Stimulated activated CD4-positive, alpha-beta T cell treated with anti-CD3 and anti-CD28 coated beads, Interleukin-1b, Interleukin-23, amount 100 ng/mL, for 1 hour (primary cell): ENCODE results near the gene ZFPM1.
"Not testable (repeated sequence)": the region's sequence is repeated elsewhere in the genome, so short reads cannot be mapped to it uniquely, and the experiment has no call there.

ENCODE experiments used
- DNase-seq, 2 donors: peaks; one replicate each; pipeline ENCODE4 v3.0.0-alpha.2; 2020; ENCODE audit warnings: low read depth in 2 of 2

Gene ZFPM1

DNA sequence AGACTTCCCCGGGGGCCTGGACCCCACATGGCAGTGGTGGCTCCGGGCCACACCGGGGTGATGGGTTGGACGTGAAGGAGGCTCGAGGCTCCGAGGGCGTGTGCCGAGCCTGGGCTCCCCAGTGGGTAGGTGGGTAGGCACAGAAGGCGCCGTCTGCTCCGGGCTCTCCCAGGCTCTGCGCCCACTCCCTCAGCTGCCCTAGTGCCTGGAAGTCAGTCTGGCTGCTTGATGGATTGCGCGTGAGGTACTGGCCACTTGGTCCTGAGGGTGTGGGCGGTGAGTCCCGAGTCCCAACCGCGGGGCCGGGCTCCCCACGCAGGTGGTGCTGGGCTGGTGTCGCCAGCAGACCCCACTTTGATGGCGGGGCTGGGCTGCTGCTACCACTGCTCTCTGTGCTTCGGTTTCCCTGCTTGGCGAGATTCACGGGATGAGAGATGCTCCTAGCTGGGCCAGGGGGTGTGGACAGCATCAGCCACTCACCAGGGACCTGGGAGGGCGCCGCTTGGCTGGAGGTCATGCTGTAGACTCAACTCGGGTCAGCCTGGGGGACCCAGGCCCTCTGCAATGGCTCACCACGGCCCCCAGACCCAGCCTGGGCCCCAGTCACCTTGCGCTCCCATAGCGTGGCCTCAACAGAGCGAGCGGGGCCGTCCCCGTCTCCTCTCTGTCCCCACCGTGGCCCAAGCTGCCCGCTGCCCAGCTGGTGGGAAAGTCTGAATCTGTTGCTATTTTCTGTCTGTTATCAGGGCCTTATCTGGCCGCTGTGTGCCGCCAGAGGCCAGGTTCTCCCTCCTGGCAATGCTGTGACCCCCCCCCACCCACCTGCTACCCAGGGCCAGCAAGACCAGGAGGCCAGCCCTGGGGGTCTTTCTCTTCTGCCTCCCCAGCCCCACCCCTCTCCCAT is 26.1 kb downstream of the ZFPM1 start:
- no peak for DNase-seq

DNA sequence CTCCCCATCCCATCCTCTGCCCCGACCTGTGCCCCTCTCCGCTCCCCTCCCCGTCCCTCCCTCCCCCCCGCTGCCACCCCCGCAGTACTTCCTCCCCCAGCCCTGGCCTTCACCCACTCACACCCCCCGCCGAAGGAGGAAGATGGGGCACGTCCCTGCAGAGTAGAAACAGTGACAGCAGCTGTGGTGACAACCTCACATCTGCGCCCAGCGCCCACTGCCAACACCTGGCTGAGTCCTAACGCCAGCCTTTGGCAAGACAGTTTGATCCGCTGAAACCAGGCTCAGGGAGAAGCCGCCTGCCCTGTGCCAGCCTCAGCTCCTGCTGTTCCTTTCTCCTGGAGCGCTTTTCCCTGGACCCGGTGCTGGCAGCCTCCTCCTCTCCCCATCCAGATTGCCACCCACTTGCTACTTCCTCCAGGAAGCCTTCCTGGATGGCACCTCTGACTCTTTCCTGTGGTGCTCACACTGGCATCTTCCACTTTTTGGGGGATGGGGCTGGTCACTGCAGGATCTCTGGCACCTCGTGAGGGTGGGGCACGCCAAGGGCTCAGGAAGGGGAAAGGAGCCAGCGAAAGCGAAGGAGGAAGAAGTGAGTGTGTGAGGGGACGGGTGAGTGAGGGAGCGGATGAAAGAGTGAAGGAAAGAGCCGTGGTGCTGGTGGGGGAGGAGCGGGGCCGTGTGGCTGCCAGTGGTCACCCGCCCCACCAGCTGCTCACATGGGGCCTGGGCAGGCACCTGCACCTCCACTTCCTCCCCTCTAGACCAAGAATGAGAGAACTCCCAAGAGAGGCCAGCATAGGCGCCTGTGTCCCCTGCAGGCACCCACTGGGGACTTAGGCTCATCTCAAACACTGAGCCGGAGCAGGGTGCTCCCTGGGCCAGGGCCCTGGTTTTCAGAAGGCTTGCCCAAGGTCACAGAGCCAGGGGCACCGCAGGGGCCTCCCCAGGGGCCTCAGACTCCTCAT is 27.0 kb downstream of the ZFPM1 start:
- DNase-seq, result no peak

DNA sequence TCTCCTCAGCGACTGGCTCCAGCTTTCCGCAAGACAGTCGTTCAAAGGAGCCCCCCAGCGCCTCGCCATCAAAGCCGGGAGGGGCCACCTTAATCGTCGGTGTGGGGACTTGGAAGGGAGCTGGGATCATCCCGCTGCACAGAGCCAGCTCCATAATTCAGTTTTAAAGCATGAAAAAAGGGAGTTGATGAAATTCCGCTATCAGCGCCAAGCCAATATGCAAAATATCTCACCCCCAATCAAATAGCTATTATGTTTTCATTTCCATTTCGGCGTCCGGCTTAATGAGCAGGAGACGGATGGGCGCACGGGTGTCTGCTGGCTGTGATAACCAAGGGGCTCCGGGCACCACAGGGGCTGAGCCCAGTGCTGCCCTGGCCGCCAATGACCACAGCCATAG is 27.7 kb downstream of the ZFPM1 start:
- no peak for DNase-seq

DNA sequence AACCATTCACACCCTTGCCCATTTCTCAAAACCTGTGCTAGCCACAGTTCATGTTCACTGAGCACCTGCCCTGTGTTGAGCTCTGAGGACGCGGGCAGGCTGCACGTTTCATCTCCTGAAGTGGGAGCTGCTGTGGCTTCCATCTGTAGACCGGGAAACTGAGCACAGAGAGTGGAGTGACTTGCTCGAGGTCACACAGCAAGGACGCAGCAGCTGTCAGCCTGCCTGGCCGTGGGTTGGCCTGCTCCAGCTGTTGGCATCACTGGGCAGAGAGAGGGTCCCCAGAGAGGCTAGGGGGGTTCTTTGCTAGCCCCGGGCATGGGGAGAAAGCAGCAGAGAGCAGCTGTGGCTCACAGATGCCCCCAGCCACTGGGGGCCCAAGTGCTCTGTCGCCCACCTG is 28.8 kb downstream of the ZFPM1 start:
- no peak for DNase-seq

DNA sequence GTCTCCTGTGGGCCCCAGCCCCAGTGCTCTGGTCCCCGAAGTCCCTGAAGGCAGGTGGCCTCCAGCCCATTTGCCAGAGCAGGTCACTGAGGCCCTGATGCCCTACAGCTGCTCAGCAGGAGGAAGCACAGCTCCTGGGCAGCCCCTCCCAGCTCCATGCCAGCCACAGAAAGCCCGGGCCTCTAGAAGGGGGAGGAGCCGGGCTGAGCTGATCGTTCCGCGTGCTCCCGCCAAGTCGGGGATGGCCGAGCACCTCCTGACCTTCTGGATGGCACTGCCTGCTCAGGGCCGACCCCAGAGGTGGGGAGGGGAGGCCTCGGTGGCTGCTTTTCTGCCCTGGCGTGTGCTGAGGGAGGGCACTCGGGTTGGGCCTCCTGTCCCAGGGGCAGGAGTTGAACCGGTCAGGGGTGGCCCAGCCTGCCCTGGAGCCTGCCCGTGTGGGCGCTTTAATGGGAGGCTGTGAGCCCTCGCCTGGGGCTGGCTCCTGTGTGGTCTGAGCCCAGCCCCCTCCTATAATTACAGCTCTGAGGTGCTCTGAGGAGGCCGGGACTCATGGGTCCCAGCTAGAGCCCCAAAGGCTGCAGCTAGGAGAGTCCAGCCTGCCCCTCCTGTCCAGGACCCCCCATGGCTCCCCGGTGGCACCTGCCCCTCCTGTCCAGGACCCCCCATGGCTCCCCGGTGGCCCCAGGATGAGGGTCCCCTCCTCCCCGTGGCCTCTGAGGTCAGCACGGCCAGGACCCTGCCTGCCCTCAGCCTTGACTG is 29.7 kb downstream of the ZFPM1 start:
- no peak for DNase-seq

DNA sequence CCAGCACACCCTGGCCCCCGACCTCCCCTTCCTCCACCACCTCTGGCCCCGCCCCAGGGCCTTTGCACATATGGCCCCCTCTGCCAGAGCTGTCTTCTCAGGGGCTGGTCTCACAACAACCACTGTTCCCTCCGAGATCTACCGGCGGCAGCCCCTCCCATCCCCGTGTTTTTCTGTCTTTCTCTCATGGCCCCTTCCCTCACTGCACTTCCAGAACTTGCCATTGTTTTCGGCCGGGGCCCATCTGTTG is 30.2 kb downstream of the ZFPM1 start:
- DNase-seq, result no peak

DNA sequence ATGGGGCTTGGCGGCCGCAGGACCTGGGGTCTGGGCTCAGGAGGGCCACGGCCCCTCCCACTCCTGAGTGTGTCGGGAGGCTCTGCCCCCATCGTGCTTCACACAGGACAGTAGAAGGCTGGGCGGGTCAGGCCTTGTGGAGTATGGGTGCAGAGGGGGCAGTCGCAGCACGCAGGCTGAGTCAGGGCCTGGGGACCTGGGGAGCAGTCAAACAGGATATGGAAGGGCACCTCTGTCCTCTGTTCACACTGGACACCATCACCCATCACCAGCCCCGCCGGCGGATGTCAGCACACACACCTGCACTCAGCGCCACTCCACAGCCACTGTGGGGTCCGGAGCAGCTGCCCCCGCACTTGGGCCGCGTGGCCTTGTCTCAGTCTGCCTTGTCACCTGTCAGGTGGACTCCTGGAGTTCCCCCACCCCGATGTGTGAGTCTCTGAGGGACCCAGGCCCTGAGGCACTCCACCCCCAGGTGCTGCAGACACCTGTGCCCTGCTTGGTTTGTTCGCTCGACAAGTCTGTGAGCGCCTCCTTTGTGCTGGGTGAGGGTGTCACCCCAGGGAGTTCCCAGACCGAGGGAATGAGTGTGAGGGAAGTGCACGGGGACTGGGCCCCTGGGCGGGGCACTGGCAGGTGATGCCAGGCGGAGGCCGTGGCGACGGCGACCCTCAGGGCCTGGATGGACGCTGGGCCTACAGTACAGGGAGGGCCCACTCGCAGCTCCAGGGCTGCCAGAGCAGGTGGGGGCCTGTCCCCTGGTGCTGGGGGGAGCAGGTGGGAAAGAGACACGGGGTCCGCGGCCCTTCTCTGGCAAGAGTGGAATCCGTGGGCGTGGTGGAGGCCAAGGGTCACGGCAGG is 31.7 kb downstream of the ZFPM1 start:
- DNase-seq, result no peak

DNA sequence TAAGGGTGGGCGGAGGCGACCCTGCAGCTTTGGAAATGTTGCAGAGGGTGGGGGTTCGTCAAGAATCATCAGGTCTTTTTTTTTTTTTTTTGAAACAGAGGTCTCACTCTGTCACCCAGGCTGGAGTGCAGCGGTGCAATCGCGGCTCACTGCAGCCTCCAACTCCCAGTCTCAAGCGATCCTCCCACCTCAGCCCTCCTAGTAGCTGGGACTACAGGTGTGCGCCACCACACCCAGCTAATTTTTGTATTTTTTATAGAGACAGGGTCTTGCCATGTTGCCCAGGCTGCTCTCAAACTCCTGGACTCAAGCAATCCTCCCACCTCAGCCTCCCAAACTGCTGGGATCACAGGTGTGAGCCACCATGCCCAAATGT is 32.3 kb downstream of the ZFPM1 start:
- not testable (repeated sequence) for DNase-seq

DNA sequence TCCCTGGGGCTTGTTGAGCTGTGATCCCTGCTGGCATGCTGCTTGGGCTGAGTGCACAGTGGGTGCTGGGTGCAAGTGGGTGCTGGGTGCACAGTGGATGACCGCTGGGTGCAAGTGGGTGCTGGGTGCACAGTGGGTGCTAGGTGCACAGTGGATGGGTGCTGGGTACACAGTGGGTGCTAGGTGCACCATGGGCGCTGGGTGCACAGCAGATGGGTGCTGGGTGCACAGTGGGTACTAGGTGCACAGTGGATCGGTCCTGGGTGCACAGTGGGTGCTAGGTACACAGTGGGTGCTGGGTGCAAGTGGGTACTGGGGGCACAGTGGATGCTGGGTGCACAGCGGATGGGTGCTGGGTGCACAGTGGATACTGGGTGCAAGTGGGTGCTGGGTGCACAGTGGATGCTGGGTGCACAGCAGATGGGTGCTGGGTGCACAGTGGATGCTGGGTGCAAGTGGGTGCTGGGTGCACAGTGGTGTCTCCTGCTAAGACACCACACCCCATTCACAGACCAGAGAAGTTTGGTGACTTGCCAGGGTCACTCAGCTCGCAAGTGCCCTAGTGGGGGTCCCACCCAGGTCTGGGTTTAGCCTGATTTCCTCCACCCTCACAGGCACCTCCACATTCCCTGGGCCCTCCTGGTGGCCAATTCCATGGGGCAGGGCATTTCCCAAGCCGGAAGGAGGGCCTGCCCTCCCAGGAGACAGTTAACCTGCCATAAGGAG is 33.5 kb downstream of the ZFPM1 start:
- DNase-seq, result no peak

DNA sequence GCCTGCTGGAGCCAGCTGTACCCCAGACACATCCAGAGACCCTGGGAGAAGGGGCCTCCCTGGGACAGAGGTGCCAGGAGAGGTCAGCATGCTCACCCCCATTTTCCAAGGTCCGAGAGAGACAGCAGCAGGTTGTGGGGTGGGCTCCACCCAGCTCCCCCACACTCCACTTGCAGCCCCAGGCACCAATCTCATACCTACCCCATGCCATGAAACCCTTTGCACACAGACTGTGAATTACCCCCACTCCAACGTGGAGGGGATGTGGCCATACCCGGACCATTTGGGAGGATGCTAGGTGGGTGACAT is 34.0 kb downstream of the ZFPM1 start:
- no peak for DNase-seq

DNA sequence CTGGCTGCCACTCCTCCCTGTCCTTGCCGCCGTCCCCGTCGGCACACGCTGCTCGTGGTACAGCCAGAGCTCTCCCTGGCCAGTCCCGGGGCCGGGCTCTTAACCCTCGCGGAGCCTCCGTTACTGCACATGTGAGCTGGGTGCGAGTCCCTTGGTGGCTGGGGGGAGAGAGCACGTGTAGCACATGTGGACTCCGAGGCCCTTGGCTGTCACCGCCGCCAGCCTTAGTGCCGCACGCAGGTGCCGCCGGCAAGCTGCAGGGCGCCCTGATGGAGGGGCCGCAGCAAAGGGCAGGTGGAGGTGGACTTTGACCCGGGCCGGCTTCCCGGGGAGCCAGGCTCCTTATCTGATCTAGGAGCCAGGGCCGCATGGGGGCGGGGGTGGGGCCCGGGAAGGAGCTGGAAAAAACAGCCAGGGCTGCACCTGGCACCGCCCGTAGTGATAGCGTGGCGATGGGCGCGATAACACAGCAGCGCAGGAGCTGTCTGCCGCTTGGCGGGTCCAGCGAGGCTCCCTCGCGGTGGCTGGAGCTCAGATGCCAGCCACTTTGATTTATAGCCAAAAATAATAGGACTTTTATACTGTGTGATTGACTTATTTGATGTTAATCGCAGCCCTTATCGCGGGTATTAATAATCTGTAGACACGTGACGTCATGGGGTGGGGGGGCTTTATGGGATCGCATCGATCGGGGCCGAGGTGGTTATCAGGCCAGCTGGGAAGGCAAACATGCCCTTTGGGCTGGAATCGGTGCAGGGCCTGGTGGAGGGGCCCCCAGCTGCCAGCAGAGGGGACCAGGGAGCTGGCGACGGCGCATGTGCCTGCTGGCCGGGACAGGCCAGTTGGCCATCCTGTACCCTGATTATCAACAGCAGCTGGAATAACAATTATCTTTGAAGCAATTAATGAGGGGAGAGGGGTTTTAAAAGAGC is 35.1 kb downstream of the ZFPM1 start:
- DNase-seq, result no peak

DNA sequence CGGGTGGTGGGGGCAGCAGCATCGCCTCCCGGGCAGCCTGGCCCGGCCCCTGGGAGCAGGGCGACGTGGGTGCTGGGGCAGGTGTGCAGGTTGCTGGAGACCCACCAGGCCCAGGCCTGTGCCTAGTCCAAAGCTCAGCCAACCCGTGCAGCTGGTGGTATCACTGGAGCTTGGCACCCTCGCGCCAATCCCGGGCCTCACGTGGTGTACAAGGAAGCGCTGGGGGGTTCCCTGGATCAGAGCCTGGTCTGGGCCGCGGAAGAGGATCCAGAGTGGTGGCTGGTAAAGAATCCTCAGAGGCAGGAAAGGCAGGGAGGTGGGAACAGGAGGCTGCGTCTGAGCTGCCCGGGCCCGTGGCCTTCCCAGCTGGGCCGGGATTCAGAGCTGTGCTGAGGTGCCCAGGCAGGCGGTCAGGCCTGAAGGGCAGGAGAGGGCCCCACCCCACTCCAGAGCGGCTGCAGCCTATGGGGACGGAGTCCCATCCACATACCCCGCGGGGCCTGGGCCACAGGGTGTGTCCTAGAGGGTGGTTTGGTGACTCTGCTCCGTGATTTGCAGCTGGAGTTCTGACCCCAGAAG is 36.2 kb downstream of the ZFPM1 start:
- no peak for DNase-seq

DNA sequence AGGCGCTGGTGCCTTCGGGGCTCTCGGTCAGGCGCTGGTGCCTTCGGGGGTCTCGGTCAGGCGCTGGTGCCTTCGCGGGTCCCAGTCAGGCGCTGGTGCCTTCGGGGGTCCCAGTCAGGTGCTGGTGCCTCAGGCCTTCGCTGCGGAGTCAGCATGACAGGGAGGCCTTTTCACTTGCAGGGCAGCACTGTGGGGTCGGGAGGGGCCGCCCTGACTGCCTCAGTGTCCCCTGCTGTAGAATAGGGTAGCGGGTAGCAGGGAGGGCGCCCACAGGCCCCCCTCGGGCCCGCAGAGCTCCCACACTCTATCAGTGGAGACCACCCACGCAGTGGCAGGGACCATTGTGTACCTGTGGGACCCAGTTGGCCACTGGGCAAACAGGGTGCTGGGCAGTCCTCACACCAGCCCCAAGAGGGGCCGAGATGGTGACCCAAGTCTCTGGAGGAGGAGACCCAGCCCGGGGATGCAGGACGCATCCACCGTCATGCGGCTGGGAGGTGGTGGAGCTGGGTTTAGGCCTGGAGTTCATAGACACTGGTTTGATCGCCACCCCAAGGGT is 38.0 kb downstream of the ZFPM1 start:
- no peak for DNase-seq

DNA sequence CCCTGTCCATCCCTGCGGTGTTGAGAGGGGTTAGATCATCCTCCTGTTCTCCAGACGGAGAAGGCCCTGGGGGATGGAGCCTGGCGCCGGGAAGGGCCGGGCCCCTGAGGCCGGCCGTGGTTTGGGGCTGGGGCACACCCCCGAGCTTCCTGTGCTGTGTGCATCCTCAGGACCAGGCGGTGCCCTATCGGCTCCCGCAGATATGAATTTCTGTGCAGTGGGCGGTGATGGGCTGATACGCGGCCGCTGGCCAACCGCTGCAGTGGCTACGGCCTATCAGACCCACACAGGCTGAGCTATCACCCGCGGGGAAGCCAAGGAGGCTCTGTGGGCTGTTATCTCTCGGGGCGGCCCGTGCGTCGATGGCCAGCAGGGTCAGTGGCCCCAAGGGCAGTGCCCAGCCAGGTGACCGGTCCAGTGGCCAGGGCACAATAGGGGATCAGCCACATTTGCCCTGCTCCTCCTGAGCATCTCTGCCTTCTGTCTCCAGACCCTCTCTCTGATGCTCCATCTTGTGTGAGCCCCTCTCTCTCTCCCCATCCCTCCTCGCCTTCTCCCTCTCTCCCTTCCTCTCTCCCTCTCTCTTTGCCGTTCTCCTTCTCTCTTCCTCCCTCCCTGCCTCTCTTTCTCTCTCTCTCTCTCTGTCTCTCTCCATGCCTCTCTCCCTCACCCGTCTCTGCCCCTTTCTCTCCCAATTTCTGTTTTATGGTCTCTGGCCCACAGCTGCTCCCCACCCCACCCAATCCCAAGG is 38.7 kb downstream of the ZFPM1 start:
- DNase-seq, result no peak

DNA sequence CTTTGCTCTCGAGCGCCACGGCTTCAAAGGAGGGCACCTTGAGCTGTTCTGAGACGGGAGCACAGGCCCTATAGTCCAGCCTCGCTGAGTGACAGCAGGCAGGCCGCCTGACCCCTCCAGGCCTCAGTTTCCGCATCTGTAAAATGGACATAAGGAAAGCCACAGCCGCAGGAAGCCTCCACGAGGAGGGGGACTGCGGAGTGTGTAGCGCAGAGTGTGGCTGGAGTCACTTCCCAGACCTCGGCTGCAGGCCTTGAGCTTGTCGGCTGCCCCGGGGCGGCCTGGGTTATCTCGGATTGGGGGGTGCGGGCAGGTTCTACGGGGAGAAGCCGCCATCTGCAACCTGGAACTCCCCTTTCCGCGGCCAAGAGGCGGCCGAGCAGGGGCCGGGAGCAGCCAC is 40.8 kb downstream of the ZFPM1 start:
- DNase-seq, result no peak

DNA sequence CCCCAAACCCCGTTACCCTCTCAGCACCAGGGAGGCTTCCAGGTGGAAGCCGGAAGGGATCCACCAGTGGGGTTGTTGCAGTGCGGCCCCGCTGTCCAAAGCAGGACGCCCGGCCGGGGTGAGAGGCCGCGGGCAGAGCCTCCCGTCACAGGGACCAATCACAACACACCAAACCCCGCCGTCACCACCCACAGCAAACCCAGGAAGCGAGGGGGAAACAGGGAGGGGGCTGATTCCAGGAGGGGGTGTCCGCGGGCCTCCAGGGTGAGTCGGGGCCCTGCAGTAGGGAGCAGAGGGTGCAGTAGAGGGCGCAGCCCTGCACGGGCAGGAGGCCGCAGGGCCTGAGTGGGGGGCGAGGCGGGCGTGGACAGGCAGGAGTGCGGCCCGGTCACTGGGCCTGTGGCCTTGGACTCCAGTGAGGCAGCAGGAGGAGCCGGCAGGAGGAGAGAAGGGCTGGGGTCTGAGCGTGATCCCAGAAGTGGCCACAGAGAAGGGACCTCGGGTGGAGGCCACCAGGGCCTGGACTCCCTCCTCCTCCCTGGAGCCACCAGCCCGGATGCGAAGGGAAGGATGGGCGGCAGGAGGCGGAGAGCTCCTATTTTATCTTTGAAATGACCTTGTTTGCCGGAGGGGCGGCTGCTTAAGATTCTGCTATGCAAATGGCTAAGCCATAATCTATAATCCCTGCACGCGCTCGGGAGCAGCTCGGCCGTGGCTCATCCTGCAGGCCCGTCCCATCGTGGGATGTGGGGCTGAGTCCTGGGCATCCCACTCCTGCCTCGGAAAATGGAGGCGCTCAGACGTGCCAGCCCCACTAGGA is 41.5 kb downstream of the ZFPM1 start:
- no peak for DNase-seq

DNA sequence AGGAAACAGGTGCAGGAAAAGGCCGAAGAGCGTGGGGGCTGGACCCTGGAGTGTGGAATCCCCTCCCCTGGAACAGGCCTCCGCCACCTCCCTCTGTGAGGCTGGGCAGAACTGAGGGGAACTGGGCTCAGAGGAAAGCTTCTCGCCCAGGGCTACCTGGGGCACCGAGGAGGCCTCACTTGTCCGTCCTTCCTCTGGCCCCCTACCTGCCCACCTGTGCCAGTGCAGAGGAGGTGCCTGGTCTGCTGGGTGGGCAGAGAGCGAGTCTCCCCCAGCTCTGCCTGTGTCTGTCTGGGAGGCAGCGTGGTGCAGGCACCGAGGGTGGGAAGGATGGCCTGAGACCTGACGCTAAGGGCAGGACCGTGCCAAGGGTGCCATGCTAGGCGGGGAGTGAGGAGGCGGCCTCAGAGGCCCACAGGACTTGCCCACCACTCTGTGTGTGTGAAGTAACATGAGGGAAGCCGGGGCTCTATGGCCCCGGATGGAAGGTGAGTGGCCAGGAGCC is 42.2 kb downstream of the ZFPM1 start:
- DNase-seq, result no peak
